ENCODE data around the gene MEX3A. TPM values are rescaled to one million over a fixed set of nuclear protein-coding genes. Genes with fewer than 3 reads are reported as not detected.

Gene MEX3A
- total RNA-seq, 1 experiment from 2014 or later = 6.1 TPM

GRCh38 chr1:156060937-156061636 is 21.2 kb downstream of the MEX3A start, which contains the start of gene RAB25:
RAB25 (plus strand) TSS chr1:156061160; CDS start chr1:156061401, 241 bp downstream.
- peak within 1 kb of the TSS; percentile 51 for H2AFZ ChIP-seq (ENCODE audit: low read depth, low read length, poor library complexity, severe bottlenecking)
- H3K27me3 ChIP-seq (ENCODE audit: insufficient read depth, low read length) = no peaks in the 10 kb centered on the region
- CTCF ChIA-PET = interaction anchor here (0.8 to 1.2 kb wide), 4 partner anchors 12 to 123 kb away, joined by 3 to 7 read pairs (median 5); no protein-coding TSS in a partner anchor
- ATAC-seq = peak; percentile 94
- DNase-seq (ENCODE audit: low read depth, low spot score) = peak; percentile 83
- H3K4me2 ChIP-seq (ENCODE audit: low read length) = peak within 1 kb of the TSS; percentile 72
- H4K20me1 ChIP-seq (ENCODE audit: insufficient read depth) = no peaks in the 10 kb centered on the region
- TSS peak; percentile 71 for BruUV-seq (replicated peaks)
- intact Hi-C loops (cut with micrococcal nuclease) = loop anchor here (10.0 kb wide), 1 partner anchor 56 kb away; no protein-coding TSS in a partner anchor
- no peaks in the 10 kb centered on the region for H3K9me3 ChIP-seq (ENCODE audit: control insufficient read depth in 1 of 2, insufficient read depth in 1 of 2, low read depth in 1 of 2, low read length in 2 of 2)
- peaks cover 3 to 11% of the 10 kb centered on the region in 2 experiments; a peak in 2 of 4 replicates for H3K36me3 ChIP-seq (ENCODE audit: control insufficient read depth in 1 of 2, insufficient read depth in 2 of 2, low read length in 2 of 2)
- TF ChIP-seq YY1 (IDR thresholded peaks at IDR 0.05; ENCODE audit: extremely low read depth, insufficient replicate concordance, low read depth, low read length) = peak; percentile 64
- TF ChIP-seq POLR2AphosphoS5 (IDR thresholded peaks at IDR 0.05; ENCODE audit: low read depth, low read length) = peak; percentile 95
- no peak for TF ChIP-seq EZH2phosphoT487 (IDR thresholded peaks at IDR 0.05; ENCODE audit: borderline replicate concordance)
- TF ChIP-seq CBX3 (IDR thresholded peaks at IDR 0.05; ENCODE audit: low read depth) = no peak
- TF ChIP-seq, protein P1, sequence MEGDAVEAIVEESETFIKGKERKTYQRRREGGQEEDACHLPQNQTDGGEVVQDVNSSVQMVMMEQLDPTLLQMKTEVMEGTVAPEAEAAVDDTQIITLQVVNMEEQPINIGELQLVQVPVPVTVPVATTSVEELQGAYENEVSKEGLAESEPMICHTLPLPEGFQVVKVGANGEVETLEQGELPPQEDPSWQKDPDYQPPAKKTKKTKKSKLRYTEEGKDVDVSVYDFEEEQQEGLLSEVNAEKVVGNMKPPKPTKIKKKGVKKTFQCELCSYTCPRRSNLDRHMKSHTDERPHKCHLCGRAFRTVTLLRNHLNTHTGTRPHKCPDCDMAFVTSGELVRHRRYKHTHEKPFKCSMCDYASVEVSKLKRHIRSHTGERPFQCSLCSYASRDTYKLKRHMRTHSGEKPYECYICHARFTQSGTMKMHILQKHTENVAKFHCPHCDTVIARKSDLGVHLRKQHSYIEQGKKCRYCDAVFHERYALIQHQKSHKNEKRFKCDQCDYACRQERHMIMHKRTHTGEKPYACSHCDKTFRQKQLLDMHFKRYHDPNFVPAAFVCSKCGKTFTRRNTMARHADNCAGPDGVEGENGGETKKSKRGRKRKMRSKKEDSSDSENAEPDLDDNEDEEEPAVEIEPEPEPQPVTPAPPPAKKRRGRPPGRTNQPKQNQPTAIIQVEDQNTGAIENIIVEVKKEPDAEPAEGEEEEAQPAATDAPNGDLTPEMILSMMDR (IDR thresholded peaks at IDR 0.05 in 2 of 3, conservative IDR thresholded peaks at IDR 0.05 in 1 of 3; ENCODE audit: borderline replicate concordance in 1 of 3, insufficient read depth in 1 of 3, low read depth in 2 of 3, low read length in 2 of 3) = no peak; a peak in 1 of 6 replicates
- TF ChIP-seq, protein P2, sequence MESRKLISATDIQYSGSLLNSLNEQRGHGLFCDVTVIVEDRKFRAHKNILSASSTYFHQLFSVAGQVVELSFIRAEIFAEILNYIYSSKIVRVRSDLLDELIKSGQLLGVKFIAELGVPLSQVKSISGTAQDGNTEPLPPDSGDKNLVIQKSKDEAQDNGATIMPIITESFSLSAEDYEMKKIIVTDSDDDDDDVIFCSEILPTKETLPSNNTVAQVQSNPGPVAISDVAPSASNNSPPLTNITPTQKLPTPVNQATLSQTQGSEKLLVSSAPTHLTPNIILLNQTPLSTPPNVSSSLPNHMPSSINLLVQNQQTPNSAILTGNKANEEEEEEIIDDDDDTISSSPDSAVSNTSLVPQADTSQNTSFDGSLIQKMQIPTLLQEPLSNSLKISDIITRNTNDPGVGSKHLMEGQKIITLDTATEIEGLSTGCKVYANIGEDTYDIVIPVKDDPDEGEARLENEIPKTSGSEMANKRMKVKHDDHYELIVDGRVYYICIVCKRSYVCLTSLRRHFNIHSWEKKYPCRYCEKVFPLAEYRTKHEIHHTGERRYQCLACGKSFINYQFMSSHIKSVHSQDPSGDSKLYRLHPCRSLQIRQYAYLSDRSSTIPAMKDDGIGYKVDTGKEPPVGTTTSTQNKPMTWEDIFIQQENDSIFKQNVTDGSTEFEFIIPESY (IDR thresholded peaks at IDR 0.05; ENCODE audit: extremely low read depth, insufficient replicate concordance, low read length) = no peak
- TF ChIP-seq ZFX (IDR thresholded peaks at IDR 0.05) = peak; percentile 59; the same call in 1 of the 2 replicates
- peak; percentile 81 for TF ChIP-seq POLR2A (IDR thresholded peaks at IDR 0.05; ENCODE audit: borderline replicate concordance, extremely low read depth, insufficient read depth, insufficient read length)
- peaks cover 0 to 16% of the 10 kb centered on the region in 2 experiments; a peak in 1 of 4 replicates for H3K4me1 ChIP-seq (ENCODE audit: control insufficient read depth in 1 of 2, insufficient read depth in 2 of 2, low read length in 2 of 2)
- H3K9ac ChIP-seq (ENCODE audit: low read length) = peak within 1 kb of the TSS; percentile 71
- peak within 1 kb of the TSS; percentile 84 for H3K27ac ChIP-seq (ENCODE audit: low read depth, low read length)
- H3K79me2 ChIP-seq (ENCODE audit: insufficient read depth, low read length) = peaks cover 49% of the 10 kb centered on the region
- peak within 1 kb of the TSS; percentile 74 to 92 for H3K4me3 ChIP-seq (replicated peaks in 1 of 2; ENCODE audit: low read depth in 1 of 2, low read length in 2 of 2)
- H3K9me2 ChIP-seq (ENCODE audit: insufficient read depth) = no peaks in the 10 kb centered on the region
- POLR2A ChIA-PET = interaction anchor here (0.6 to 1.2 kb wide), 3 partner anchors 53 to 120 kb away, joined by 3 to 4 read pairs (median 3); no protein-coding TSS in a partner anchor
- RAD21 ChIA-PET (ENCODE audit: low non-redundant PET in 1 of 2, low total read pairs in 2 of 2, uncharacterized antibody in 2 of 2, unreplicated experiment in 2 of 2) = interaction anchor here in 1 of 2 experiments (1.4 kb wide), 1 partner anchor 120 kb away, joined by 3 read pairs; the partner anchor contains the start of gene RXFP4
